Spinal cord (tissue), 10 donors: Measurements from ENCODE around the gene SPINK1. TPM values are rescaled to one million over a fixed set of nuclear protein-coding genes. Genes with fewer than 3 reads are reported as not detected.

ENCODE experiments used
- DNase-seq, 6 donors: peaks; one replicate each; pipeline versions ENCODE4 v3.0.0 to v3.0.0-alpha.2; 2013 to 2015; ENCODE audit warnings: low spot score in 6 of 6, low read depth in 4 of 6
- H3K27ac ChIP-seq: one replicate; pipeline ENCODE4 v1.5.1; 2013; ENCODE audit warnings: low read depth, low read length, control low read depth
- H3K27me3 ChIP-seq: one replicate; pipeline ENCODE4 v1.6.1; 2013; ENCODE audit warnings: low read length; ENCODE audit not compliant: control insufficient read depth, insufficient read depth
- H3K36me3 ChIP-seq: one replicate; pipeline ENCODE4 v1.6.1; 2013; ENCODE audit warnings: low read length; ENCODE audit not compliant: control insufficient read depth, insufficient read depth
- H3K4me1 ChIP-seq: one replicate; pipeline ENCODE4 v1.6.1; 2013; ENCODE audit warnings: low read length; ENCODE audit not compliant: control insufficient read depth, insufficient read depth
- H3K4me3 ChIP-seq: one replicate; pipeline ENCODE4 v1.5.1; 2013; ENCODE audit warnings: low read depth, low read length, control low read depth
- H3K9me3 ChIP-seq: one replicate; pipeline ENCODE4 v1.6.1; 2013; ENCODE audit warnings: low read length; ENCODE audit not compliant: control insufficient read depth, insufficient read depth
- WGBS: methylation state at CpG from one replicate; pipeline ENCODE4 v1.1.5; 2013; ENCODE audit warnings: missing lambda C conversion rate; ENCODE audit not compliant: insufficient coverage; 5-methylcytosine and 5-hydroxymethylcytosine counted together
- polyA plus RNA-seq, 2 donors: library from polyadenylated mRNA; unstranded; fragments of 120-200 nt; gene quantifications; one replicate each; pipeline ENCODE4 v1.2.1, GENCODE V29; 2013; ENCODE audit not compliant: insufficient read length in 2 of 2
- total RNA-seq, 2 donors: library from RNA; depleted of rRNA in 1 of 2; stranded (reverse); fragments of 120-200 nt in 1 of 2; fragments of >200 nt in 1 of 2; gene quantifications; one replicate each; pipeline versions ENCODE4 v1.2.3 to v1.2.4, GENCODE V29; 2013 to 2014
- donor health status: healthy.

Gene SPINK1
- total and polyA plus RNA-seq, 4 donors: 0.35 TPM; not detected in 3

DNA sequence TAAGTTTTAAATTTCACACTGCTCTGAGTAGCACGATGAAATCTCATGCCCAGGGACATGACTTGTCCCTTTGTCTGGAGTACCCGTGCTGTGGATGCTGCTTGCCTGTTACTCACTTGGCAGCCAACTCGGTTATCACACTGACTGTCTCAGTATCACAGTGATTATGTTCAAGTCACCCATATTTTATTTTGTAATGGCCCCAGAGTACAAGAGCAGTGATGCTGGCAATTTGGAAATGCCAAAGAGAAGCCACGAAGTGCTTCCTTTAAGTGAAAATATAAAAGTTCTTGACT is 24.3 kb upstream of the SPINK1 start:
- DNase-seq: no peak
- Histone ChIP-seq H3K27me3 (no peaks in the 10 kb centered on the region), H3K9me3 (no peaks in the 10 kb centered on the region), H3K4me1 (no peaks in the 10 kb centered on the region), H3K27ac (no peak overlapping the region), H3K4me3 (no peak overlapping the region), H3K36me3 (no peaks in the 10 kb centered on the region)
- 34% methylated on average over 3 of the region's 4 CpGs for WGBS

DNA sequence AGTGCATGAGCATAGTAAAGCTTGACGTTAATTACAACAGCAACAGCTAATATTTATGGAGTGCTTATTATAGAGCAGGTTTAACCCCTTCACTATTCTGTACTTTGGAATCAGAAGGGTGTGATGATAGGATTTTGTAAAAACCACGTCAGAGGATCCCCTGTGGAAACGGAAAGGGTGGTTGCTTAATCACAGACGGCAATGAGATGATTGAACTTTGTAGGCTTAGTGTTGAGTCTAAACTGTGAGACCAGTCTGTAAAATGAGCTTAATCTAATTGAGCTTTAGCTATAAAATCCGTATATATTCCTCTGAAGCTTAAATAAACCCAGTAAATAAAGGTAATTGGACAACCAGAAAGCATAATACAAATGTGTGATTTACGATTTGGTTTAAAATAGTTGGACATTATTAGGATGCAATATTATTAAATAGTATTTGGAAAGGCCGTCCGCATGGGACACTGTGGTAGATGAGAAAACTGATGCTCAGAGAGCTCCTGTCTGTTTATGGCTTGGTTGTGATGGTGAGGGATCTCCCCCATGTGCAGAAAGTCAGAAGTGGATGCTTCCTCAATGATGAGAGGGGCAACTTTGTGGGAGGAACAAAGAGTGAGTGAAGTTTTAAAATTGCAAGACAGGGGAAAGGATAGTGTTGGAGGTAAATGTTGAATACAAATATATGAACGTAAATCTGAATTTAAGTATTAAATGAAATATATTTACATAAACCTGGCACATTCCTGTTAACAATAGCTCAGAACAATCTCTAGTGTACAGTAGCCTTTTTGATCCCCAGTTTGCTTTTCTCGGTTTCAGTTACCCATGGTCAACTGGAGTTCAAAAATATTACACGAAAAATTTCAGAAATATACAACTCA is 23.7 kb upstream of the SPINK1 start:
- no peak for DNase-seq
- Histone ChIP-seq H3K36me3 (no peaks in the 10 kb centered on the region), H3K4me3 (no peak overlapping the region), H3K27ac (no peak overlapping the region), H3K27me3 (no peaks in the 10 kb centered on the region), H3K4me1 (no peaks in the 10 kb centered on the region), H3K9me3 (no peaks in the 10 kb centered on the region)
- WGBS: 89% methylated on average over 7 of the region's 11 CpGs

DNA sequence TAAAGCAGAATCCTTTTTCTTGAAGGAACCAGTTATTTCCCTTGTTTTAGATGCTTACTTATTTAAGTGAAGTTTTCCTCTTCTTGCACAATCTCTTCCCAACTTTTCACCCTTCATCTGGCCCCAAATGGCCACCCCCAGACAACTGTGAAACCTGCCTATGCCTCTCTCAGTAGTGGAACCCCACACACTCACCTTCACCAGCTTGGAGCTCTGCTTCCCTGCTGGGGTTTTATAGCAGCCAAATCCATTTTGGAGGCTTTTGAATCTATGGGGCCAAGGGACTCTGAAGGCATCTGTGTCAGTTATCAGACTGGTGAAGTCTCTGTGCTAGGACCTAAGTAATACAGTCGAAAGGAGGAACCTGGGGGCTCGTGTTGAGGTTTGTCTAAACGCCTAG is 22.9 kb upstream of the SPINK1 start:
- Histone ChIP-seq H3K36me3 (no peaks in the 10 kb centered on the region), H3K27me3 (no peaks in the 10 kb centered on the region), H3K27ac (no peak overlapping the region), H3K4me3 (no peak overlapping the region), H3K9me3 (no peaks in the 10 kb centered on the region), H3K4me1 (no peaks in the 10 kb centered on the region)
- DNase-seq: no peak
- WGBS: 92% methylated on average over 3 of the region's 3 CpGs

DNA sequence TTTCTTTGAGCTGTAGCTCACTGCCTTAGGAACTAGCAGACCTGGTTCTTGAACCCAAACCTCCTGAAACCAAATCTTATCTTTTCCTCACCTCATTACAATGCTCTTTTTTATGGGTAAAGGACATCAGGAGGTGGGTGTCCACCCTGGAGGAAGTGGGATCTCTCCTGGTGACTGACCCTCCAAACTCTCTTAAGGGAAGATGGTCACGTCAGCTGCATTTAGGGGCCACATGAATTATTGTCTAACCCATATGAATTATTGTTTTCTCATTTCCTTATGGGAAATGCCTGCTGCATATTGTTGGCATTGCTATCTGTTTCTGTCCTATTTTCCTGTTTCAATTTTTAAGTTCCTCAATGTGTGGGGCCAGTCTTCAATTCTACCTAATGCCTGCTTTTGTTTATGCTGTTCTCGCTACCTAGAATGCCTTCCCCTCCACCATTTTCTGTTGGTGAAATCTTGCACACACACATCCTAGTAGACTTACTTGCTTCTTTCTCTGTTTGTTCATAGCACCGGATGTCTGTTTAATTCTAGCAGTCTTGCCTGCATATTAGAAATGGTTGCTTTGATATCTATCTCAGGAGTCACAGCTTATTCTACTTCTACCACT is 22.0 kb upstream of the SPINK1 start:
- Histone ChIP-seq H3K9me3 (no peaks in the 10 kb centered on the region), H3K27ac (no peak overlapping the region), H3K4me1 (no peaks in the 10 kb centered on the region), H3K27me3 (no peaks in the 10 kb centered on the region), H3K4me3 (no peak overlapping the region), H3K36me3 (no peaks in the 10 kb centered on the region)
- DNase-seq: no peak
- WGBS: 100% methylated on average over 1 of the region's 3 CpGs

DNA sequence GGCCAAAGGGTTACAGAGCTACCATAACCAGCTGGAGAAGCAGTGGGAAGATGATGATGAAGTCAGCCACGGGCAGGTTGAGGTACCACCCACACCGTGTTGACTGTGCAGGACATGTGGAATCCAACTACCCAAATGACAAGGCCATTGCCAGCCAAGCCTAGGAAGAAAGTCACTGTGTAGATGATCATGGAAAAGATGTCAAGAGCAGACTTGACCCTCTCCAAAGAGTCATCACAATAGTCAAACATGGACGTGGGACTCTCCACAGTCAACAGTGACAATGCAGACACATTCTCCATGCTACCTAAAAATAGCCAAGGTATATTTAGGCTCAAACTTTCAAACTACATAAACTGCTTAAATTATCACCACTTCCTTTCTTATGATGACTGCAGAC is 20.9 kb upstream of the SPINK1 start:
- Histone ChIP-seq H3K27me3 (no peaks in the 10 kb centered on the region), H3K9me3 (no peaks in the 10 kb centered on the region), H3K4me1 (no peaks in the 10 kb centered on the region), H3K36me3 (no peaks in the 10 kb centered on the region), H3K27ac (no peak overlapping the region), H3K4me3 (no peak overlapping the region)
- no peak for DNase-seq
- 96% methylated on average over 3 of the region's 3 CpGs for WGBS

DNA sequence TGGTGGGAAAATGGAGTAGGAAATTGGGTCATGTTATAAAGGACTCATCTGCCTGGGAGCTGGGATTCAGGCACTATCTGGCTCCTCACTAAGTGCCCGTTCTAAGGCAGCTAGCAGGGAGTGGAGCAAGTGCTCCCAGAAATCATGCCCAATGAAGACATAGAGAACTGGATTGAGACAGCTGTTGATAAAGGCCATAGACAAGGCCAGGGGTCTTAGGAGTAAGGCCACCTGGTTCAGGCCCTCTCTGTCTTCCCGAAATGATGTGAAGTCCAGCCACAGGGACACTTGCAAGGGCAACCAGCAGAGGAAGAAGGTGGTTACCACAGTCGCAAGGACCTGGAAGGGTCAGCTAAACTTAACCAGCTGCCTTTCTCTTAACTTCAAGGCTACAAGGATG is 20.1 kb upstream of the SPINK1 start:
- no peaks in the 10 kb centered on the region for H3K36me3 ChIP-seq
- no peaks in the 10 kb centered on the region for H3K27me3 ChIP-seq
- H3K9me3 ChIP-seq: no peaks in the 10 kb centered on the region
- no peaks in the 10 kb centered on the region for H3K4me1 ChIP-seq
- H3K27ac ChIP-seq: no peak overlapping the region
- no peak overlapping the region for H3K4me3 ChIP-seq
- no peak for DNase-seq
- WGBS: 100% methylated on average over 2 of the region's 3 CpGs

DNA sequence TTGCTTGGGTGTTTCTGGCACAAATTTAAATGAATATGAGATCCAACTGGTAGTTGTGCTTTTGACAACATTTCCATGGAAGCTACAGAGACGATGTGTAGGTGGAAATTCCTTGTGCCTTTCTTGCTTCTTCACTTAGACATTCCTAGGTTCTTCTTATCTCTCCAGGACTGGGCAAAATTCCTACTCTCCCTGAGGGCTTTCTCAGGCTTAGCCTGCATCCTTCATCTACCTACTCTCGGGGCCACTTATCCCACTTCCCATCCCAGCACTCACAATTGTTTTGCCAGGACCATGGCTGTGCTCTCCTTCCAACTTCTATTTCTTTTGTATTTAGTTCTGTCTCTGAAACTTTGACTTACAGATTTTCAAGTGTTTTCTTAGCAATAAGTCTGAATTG is 17.8 kb upstream of the SPINK1 start:
- Histone ChIP-seq H3K4me3 (no peak overlapping the region), H3K9me3 (no peaks in the 10 kb centered on the region), H3K27me3 (no peaks in the 10 kb centered on the region), H3K4me1 (no peaks in the 10 kb centered on the region), H3K36me3 (no peaks in the 10 kb centered on the region), H3K27ac (no peak overlapping the region)
- DNase-seq: no peak
- WGBS: no CpG with 5 or more reads among the region's 2 CpGs

DNA sequence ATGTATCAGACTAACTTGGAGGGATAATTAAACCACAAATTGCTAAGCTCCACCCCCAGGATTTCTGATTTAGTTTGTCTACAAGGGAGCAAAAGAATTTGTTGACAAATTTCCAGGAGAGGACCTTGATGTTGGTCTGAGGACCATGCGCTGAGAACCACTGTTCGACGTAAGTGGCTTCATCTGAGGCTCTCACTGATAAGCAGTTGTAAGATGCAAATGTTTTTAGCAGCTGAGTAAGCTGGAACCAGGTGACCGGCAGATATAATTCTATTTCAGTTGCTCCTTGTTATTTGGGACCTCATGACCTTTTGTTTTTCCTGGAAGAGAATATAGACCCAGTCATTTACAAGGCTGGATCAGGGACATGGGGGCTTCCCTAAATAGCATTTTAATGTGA is 14.1 kb upstream of the SPINK1 start:
- Histone ChIP-seq H3K4me1 (no peaks in the 10 kb centered on the region), H3K36me3 (no peaks in the 10 kb centered on the region), H3K27ac (no peak overlapping the region), H3K4me3 (no peak overlapping the region), H3K27me3 (no peaks in the 10 kb centered on the region), H3K9me3 (no peaks in the 10 kb centered on the region)
- WGBS: 100% methylated on average over 4 of the region's 4 CpGs
- no peak for DNase-seq

DNA sequence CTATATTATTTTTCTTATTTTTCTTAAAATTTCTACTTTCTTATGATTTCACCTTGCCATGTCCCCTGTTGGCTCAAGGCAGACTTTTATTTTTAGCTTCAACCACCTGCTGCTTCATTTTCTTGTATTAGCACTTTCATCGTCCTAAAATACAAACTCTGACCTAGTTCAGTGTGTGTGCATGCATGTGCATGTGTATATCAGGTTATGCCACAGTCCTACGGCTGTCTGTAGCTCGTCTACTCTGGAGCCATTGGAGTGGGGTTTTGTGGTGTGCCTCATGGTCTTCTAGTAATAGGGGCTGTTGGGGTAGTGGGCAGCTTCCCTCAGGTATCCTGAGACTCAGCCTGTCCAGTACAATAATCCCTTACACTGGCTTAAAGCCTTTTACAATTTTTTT is 13.4 kb upstream of the SPINK1 start:
- H3K27me3 ChIP-seq: no peaks in the 10 kb centered on the region
- no peak overlapping the region for H3K4me3 ChIP-seq
- H3K4me1 ChIP-seq: no peaks in the 10 kb centered on the region
- no peak overlapping the region for H3K27ac ChIP-seq
- H3K9me3 ChIP-seq: no peaks in the 10 kb centered on the region
- H3K36me3 ChIP-seq: no peaks in the 10 kb centered on the region
- no CpG with 5 or more reads among the region's 3 CpGs for WGBS
- no peak for DNase-seq

DNA sequence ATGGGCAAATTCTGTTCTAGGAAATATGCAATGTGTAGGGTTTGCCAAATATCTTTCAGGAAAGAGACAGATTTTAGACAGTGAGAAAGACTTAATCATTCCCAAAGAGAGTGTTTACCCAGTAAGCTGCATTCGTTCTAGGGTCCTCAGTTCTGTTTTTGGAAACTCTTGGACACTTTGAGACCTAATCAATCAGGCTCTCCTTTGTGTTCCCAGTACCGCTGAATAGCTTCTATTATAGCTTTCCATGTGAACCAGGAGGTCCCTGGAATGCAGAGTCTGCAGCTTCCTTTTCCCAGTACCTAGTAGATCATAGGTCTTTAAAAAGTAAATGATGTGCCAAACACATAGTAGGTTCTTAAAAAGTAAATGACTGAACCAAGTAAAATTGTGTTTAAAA is 11.4 kb upstream of the SPINK1 start:
- WGBS: 11% methylated on average over 1 of the region's 2 CpGs
- no peak overlapping the region for H3K4me3 ChIP-seq
- no peaks in the 10 kb centered on the region for H3K27me3 ChIP-seq
- no peaks in the 10 kb centered on the region for H3K9me3 ChIP-seq
- no peak overlapping the region for H3K27ac ChIP-seq
- H3K36me3 ChIP-seq: no peaks in the 10 kb centered on the region
- H3K4me1 ChIP-seq: no peaks in the 10 kb centered on the region
- DNase-seq: peak in 4 of 6 donors; percentile 17 to 63 (median 38)
